ENCODE results near the gene TIMM10B.

GRCh38 chr11:6468712-6469495 lies 12.4 kb upstream of the TIMM10B start:
- TF ChIP-seq CTCF (IDR thresholded peaks at IDR 0.05) = no peak
- no peak for TF ChIP-seq EP300 (IDR thresholded peaks at IDR 0.05)
